K562 (cell line): ENCODE data around the gene FRMD4B. TPM values are rescaled to one million over a fixed set of nuclear protein-coding genes. Genes with fewer than 3 reads are reported as not detected.

Experiments
- CBFA2T3 ChIP-seq: fragments of 450-650 bp; IDR thresholded peaks from 2 replicates; pipeline ENCODE4 v1.6.1; 2017
- EP300 ChIP-seq: IDR thresholded peaks from 2 replicates; pipeline ENCODE4 v1.6.1; 2012; ENCODE audit warnings: low read length, improper control_type of control experiment
- ESRRA ChIP-seq: fragments of 450-650 bp; IDR thresholded peaks from 2 replicates; pipeline ENCODE4 v1.6.1; 2014; ENCODE audit warnings: low read depth, mild to moderate bottlenecking, moderate library complexity, borderline replicate concordance
- HDAC3 ChIP-seq: fragments of 450-650 bp; IDR thresholded peaks from 2 replicates; pipeline ENCODE4 v1.6.1; 2018; ENCODE audit warnings: borderline replicate concordance, mild to moderate bottlenecking, moderate library complexity; ENCODE audit not compliant: partially characterized antibody
- MYNN ChIP-seq, 2 experiments: sonication (generic); formaldehyde crosslinking in 1 of 2; IDR thresholded peaks; 2 replicates each; pipeline versions ENCODE4 v1.5.0 to v1.6.1; 2016 to 2020; ENCODE audit warnings: antibody characterized with exemption in 1 of 2, missing genetic modification reagents in 1 of 2
- NRF1 ChIP-seq, 2 experiments: fragments of 450-650 bp; IDR thresholded peaks in 1 of 2; conservative IDR thresholded peaks in 1 of 2; 2 replicates each; pipeline ENCODE4 v1.6.1; 2014; ENCODE audit warnings: mild to moderate bottlenecking in 2 of 2
- RAD21 ChIP-seq, 2 experiments: fragments of 250-450 bp in 1 of 2; fragments of 450-650 bp in 1 of 2; sonication (Bioruptor Pico) in 1 of 2; formaldehyde crosslinking in 1 of 2; IDR thresholded peaks in 1 of 2; conservative IDR thresholded peaks in 1 of 2; 2 replicates each; pipeline versions ENCODE4 v1.4.0 to v1.8.0; 2020 to 2022; ENCODE audit warnings: mild to moderate bottlenecking in 2 of 2, moderate library complexity in 1 of 2
- RCOR1 ChIP-seq, 2 experiments: IDR thresholded peaks; 2 replicates each; pipeline ENCODE4 v1.6.1; 2012; ENCODE audit warnings: low read depth in 2 of 2, low read length in 2 of 2, borderline replicate concordance in 1 of 2, improper control_type of control experiment in 1 of 2
- SMAD3 ChIP-seq: fragments of 450-650 bp; formaldehyde crosslinking; conservative IDR thresholded peaks from 2 replicates; pipeline ENCODE4 v1.4.0; 2020; ENCODE audit warnings: mild to moderate bottlenecking
- SRSF1 ChIP-seq: fragments of 200-400 bp; formaldehyde crosslinking; IDR thresholded peaks from 2 replicates; pipeline ENCODE4 v1.6.1; 2017; ENCODE audit warnings: mild to moderate bottlenecking, low read depth, low read length, moderate library complexity
- ZNF324 ChIP-seq: fragments of 250-450 bp; sonication (Bioruptor Pico); IDR thresholded peaks from 2 replicates; pipeline ENCODE4 v1.4.0; 2020; ENCODE audit warnings: mild to moderate bottlenecking
- polyA plus RNA-seq, 8 experiments: library from polyadenylated mRNA; depleted of rRNA in 4 of 8; stranded (reverse) in 5 of 8; unstranded in 3 of 8; fragments of >200 nt; fragmentation: Nextera tagmentation in 2 of 8; fragmentation: Illumina TruSeq in 1 of 8; extraction: Ambion mirVana in 2 of 8; extraction: Trizol in 1 of 8; gene quantifications; 2 replicates each; pipeline versions ENCODE4 v1.2.1 to v1.2.3, GENCODE V29; 2011 to 2014; ENCODE audit warnings: inconsistent platforms in 1 of 8, missing spikeins in 1 of 8
- total RNA-seq, 7 experiments: library from RNA; depleted of rRNA in 6 of 7; stranded (reverse); fragments of >200 nt in 6 of 7; fragmentation: Illumina TruSeq in 2 of 7; extraction: Trizol in 2 of 7; gene quantifications; 2 replicates each; pipeline versions ENCODE4 v1.2.1 to v1.2.3, GENCODE V29; 2011 to 2021; ENCODE audit warnings: low replicate concordance in 1 of 7
- TF ChIP-seq, protein P1 (sequence below): fragments of 450-650 bp; IDR thresholded peaks from 2 replicates; pipeline ENCODE4 v1.6.1; 2016; ENCODE audit warnings: mild to moderate bottlenecking, moderate library complexity
- TF ChIP-seq, protein P2 (sequence below): IDR thresholded peaks from 2 replicates; pipeline ENCODE4 v1.6.1; 2014; ENCODE audit warnings: antibody characterized with exemption

FRMD4B gene
- total and polyA plus RNA-seq, 9 of the 15 experiments (the other 6 are each of a cell fraction or from before 2014, with no cell fraction given) = 0.03 to 0.09 (median 0.04) TPM; not detected in 3

DNA sequence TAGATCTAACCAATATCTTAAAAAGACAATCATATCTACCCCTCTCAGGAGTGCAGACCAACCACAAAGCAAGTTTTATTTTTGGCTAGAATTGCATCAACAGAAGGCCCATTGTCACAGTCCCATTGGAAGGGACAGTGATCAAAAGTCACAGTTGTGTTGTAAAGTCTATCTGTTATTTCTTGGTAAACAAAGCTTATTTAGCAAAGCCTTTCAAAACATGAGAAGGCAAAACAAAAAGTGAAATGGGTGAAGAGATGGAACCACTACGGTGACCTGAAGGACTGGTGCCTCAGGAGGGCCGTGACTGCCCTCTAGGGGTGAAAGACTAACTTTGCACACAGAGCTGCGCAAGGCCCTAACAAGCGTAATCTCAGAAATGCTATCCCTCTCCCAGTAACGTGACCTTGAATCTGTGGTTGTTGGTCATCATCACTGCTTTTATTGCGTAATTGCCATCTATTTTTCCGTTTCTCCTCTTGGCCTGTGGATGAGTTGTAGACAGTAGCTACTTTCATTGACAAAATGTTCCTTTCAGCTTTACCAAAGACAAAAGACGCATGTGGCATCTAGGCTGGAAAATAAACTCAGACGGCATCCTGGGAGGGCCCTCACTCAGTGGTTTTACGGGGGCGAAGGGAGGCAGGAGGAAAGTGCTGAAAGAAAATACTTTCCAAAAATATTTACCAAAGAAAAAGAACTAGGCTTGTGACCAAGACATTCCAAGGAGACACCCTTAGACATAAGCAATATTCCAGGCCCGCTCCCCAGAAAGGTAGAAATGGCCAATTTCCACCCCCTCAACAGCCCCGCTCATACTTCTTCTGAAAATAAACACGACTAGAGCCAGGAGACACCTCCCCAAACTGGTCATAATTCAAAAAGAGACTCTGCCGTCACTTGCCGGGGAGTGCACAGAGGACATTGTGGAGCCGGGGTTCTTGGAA is 79.4 kb downstream of the FRMD4B start (continued):
- TF ChIP-seq, protein P1, sequence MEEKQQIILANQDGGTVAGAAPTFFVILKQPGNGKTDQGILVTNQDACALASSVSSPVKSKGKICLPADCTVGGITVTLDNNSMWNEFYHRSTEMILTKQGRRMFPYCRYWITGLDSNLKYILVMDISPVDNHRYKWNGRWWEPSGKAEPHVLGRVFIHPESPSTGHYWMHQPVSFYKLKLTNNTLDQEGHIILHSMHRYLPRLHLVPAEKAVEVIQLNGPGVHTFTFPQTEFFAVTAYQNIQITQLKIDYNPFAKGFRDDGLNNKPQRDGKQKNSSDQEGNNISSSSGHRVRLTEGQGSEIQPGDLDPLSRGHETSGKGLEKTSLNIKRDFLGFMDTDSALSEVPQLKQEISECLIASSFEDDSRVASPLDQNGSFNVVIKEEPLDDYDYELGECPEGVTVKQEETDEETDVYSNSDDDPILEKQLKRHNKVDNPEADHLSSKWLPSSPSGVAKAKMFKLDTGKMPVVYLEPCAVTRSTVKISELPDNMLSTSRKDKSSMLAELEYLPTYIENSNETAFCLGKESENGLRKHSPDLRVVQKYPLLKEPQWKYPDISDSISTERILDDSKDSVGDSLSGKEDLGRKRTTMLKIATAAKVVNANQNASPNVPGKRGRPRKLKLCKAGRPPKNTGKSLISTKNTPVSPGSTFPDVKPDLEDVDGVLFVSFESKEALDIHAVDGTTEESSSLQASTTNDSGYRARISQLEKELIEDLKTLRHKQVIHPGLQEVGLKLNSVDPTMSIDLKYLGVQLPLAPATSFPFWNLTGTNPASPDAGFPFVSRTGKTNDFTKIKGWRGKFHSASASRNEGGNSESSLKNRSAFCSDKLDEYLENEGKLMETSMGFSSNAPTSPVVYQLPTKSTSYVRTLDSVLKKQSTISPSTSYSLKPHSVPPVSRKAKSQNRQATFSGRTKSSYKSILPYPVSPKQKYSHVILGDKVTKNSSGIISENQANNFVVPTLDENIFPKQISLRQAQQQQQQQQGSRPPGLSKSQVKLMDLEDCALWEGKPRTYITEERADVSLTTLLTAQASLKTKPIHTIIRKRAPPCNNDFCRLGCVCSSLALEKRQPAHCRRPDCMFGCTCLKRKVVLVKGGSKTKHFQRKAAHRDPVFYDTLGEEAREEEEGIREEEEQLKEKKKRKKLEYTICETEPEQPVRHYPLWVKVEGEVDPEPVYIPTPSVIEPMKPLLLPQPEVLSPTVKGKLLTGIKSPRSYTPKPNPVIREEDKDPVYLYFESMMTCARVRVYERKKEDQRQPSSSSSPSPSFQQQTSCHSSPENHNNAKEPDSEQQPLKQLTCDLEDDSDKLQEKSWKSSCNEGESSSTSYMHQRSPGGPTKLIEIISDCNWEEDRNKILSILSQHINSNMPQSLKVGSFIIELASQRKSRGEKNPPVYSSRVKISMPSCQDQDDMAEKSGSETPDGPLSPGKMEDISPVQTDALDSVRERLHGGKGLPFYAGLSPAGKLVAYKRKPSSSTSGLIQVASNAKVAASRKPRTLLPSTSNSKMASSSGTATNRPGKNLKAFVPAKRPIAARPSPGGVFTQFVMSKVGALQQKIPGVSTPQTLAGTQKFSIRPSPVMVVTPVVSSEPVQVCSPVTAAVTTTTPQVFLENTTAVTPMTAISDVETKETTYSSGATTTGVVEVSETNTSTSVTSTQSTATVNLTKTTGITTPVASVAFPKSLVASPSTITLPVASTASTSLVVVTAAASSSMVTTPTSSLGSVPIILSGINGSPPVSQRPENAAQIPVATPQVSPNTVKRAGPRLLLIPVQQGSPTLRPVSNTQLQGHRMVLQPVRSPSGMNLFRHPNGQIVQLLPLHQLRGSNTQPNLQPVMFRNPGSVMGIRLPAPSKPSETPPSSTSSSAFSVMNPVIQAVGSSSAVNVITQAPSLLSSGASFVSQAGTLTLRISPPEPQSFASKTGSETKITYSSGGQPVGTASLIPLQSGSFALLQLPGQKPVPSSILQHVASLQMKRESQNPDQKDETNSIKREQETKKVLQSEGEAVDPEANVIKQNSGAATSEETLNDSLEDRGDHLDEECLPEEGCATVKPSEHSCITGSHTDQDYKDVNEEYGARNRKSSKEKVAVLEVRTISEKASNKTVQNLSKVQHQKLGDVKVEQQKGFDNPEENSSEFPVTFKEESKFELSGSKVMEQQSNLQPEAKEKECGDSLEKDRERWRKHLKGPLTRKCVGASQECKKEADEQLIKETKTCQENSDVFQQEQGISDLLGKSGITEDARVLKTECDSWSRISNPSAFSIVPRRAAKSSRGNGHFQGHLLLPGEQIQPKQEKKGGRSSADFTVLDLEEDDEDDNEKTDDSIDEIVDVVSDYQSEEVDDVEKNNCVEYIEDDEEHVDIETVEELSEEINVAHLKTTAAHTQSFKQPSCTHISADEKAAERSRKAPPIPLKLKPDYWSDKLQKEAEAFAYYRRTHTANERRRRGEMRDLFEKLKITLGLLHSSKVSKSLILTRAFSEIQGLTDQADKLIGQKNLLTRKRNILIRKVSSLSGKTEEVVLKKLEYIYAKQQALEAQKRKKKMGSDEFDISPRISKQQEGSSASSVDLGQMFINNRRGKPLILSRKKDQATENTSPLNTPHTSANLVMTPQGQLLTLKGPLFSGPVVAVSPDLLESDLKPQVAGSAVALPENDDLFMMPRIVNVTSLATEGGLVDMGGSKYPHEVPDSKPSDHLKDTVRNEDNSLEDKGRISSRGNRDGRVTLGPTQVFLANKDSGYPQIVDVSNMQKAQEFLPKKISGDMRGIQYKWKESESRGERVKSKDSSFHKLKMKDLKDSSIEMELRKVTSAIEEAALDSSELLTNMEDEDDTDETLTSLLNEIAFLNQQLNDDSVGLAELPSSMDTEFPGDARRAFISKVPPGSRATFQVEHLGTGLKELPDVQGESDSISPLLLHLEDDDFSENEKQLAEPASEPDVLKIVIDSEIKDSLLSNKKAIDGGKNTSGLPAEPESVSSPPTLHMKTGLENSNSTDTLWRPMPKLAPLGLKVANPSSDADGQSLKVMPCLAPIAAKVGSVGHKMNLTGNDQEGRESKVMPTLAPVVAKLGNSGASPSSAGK = no peak
- peak; percentile 83 to 85 for TF ChIP-seq RAD21 (CRISPR knock-in tag; conservative IDR thresholded peaks at IDR 0.05 in 1 of 2, IDR thresholded peaks at IDR 0.05 in 1 of 2)
- TF ChIP-seq ZNF324 (CRISPR knock-in tag) = no peak
- peak; percentile 58 to 69; a peak in 3 of 4 replicates for TF ChIP-seq NRF1 (conservative IDR thresholded peaks at IDR 0.05 in 1 of 2, IDR thresholded peaks at IDR 0.05 in 1 of 2)
- TF ChIP-seq SRSF1 = no peak
- no peak for TF ChIP-seq CBFA2T3
- TF ChIP-seq ESRRA = 0 out of 2 replicates have a peak, but pooled peaks have one; percentile 45
- TF ChIP-seq MYNN (IDR thresholded peaks at IDR 0.05) = no peak
- no peak for TF ChIP-seq MYNN (CRISPR knock-in tag; IDR thresholded peaks at IDR 0.05)
- no peak for TF ChIP-seq HDAC3
- TF ChIP-seq, protein P2, sequence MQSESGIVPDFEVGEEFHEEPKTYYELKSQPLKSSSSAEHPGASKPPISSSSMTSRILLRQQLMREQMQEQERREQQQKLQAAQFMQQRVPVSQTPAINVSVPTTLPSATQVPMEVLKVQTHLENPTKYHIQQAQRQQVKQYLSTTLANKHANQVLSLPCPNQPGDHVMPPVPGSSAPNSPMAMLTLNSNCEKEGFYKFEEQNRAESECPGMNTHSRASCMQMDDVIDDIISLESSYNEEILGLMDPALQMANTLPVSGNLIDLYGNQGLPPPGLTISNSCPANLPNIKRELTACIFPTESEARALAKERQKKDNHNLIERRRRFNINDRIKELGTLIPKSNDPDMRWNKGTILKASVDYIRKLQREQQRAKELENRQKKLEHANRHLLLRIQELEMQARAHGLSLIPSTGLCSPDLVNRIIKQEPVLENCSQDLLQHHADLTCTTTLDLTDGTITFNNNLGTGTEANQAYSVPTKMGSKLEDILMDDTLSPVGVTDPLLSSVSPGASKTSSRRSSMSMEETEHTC = no peak
- TF ChIP-seq EP300 = no peak
- TF ChIP-seq SMAD3 (CRISPR knock-in tag) = no peak
- TF ChIP-seq RCOR1 (IDR thresholded peaks at IDR 0.05; ENCODE audit: borderline replicate concordance in 1 of 2, low read depth in 2 of 2, low read length in 2 of 2) = peak in 1 of 2 experiments; percentile 77; a peak in 1 of 4 replicates
